ENCODE data around the gene C20orf204.

The C20orf204 gene

DNA sequence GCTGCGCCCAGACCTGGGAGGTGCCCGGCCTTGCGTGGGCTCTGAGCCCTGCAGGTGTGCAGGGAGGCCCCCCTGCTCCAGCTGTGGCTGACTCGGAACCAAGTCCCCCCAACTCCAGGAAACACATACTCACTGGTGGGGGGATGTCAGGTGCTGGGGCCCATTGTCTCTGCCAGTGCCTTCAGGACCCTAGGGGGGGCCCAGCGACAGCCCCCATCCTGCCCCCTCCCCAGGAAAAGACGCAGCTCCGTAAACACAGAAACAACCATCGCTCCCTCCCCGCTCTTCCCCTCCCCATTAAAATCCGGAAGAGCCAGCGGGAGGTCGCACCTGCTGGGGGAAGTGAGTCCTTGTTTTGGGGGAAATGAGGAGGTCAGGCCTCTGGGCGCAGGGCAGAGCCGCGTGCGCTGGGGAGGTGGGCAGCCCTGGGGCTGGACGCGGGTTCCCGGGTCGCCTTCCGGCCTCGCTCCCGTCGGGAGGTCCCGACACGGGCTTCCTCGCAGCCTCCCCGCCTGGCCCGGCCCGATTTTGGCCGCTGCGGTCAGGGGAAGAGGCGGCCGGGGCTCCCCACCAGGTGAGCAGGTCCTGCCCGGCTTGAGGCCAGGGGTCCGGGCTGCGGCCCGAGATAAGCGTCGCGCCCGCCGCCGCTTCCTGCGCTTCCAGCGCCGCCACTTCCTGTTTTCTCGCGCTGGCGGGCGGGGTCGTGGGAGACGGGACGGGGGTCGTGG lies 6.2 kb downstream of the C20orf204 start:
- DNase-seq: no peak

GRCh38 chr20:64043768-64044167 lies 7.8 kb downstream of the C20orf204 start:
- no peak for DNase-seq

GRCh38 chr20:64044484-64045247 lies 8.7 kb downstream of the C20orf204 start:
- no peak for DNase-seq

DNA sequence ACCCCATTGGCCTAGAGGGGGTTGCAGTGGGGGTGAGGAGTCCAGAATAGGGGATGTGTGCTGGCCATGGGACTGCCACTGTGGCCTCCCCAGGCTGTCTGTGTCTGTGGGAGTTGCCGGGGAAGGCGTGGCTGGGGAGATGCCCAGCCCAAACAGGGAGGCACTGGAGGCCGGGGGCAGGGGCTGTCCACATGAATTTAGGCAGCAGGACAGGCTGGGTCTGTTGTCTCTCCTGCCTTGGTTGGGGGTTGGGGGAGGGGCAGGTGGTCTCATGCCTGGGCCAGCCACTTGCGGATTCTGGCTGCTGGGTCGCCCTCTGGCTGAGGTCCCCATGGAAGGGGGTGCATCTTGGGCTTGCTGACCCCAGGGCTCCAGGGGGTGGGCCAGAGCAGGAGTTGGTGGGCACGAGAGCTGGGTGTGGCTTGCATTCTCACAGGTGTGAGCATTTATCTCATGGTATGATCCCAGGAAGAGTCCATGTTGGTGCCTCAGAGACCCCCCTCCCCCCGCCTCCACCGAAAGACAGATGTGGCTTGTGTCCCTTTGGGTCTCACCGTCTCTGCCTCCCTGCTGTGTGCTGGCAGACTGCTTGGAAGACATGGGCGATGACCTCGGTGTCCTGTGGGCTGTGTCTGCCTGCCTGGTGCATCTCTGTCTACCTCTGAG lies 9.5 kb downstream of the C20orf204 start:
- DNase-seq: no peak

DNA sequence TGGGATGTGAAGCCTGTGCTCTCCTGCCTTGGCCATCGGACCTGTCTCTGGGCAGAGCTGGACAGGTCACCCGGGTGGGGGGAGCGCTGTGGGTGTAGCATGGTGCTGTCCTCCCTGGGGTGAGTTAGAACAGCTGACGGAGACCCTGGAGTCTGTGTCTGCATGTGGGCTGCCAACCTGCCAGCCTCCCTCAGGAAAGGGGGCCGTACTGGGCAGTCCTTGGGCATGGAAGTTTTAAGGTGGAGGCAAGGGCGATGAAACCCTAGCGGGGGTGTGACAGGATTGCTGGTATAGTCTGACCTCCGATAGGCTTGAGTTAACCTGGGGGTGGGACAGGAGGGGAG lies 11.0 kb downstream of the C20orf204 start:
- DNase-seq: no peak

DNA sequence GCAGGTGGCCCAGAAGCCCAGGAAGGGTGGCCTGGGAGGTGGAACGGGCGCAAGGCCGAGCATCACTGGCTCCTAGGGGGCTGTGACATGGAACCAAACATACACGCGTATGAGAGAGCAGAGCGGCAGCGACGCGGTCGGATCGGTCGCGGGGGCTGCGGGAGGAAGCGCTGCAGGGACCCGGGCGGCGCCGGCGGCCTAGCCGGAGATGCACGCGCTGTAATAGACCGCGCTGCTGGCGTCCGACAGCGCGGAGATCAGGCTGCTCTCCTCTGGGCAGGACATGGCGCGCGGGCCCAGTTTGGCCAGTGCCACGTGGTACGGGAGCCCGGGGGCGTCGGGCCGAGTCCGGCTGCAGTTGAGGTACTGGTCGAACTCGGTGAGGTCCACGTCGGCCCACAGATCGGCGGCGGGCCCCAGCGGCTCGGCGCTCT lies 12.0 kb downstream of the C20orf204 start:
- no peak for DNase-seq

- no peak for DNase-seq
These were observed 12.5 kb downstream of the C20orf204 start for GRCh38 chr20:64048402-64049044.

DNA sequence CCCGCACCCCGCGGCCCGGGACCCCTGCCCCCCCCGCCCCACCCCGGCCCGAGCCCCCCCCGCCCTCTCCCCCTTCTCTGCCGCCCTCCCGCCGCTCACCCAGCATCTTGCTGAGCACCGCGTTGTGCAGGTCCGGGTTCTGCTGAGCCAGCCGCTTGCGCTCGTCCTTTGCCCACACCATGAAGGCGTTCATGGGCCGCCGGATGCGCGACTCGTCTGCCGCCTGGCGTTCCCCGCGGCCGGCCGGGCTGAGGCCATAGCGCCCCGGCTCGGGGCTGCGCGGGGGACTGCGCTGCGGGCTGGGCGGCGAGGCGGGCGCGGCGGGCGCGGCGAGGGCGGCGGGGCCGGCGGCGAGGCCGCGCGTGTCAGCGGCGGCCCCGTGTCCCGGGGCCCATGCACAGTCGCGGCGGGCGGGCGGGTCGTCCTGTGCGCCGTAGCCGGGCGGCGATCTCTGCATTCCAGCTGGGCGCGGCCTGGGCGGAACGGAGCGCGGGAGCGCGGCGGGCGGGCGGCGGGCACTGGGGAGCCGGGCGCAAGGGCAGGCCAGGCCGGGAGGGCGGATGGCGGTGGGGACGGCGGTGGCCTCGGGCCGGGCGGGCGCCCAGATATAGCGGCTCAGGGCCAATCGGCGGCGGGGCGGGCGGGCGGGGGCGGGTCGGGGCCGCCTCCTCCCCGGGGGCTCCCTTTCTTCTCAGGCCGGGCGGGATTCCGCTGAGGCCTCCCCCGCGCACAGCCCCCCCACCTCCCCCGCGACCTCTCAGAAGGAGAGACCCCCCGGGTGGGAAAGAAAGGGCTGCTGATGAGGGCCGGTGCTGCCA lies 13.3 kb downstream of the C20orf204 start, which contains the start of gene SOX18:
Gene SOX18, minus strand, starts transcription at position 580 of the 818 bp plus-strand sequence. Its CDS starts 123 bp downstream, at position 457.
- DNase-seq: no peak

GRCh38 chr20:64049878-64050260 lies 13.9 kb downstream of the C20orf204 start:
- no peak for DNase-seq

GRCh38 chr20:64050261-64051032 lies 14.5 kb downstream of the C20orf204 start:
- DNase-seq: no peak

- no peak for DNase-seq
These were observed 15.1 kb downstream of the C20orf204 start for GRCh38 chr20:64051033-64051452.

DNA sequence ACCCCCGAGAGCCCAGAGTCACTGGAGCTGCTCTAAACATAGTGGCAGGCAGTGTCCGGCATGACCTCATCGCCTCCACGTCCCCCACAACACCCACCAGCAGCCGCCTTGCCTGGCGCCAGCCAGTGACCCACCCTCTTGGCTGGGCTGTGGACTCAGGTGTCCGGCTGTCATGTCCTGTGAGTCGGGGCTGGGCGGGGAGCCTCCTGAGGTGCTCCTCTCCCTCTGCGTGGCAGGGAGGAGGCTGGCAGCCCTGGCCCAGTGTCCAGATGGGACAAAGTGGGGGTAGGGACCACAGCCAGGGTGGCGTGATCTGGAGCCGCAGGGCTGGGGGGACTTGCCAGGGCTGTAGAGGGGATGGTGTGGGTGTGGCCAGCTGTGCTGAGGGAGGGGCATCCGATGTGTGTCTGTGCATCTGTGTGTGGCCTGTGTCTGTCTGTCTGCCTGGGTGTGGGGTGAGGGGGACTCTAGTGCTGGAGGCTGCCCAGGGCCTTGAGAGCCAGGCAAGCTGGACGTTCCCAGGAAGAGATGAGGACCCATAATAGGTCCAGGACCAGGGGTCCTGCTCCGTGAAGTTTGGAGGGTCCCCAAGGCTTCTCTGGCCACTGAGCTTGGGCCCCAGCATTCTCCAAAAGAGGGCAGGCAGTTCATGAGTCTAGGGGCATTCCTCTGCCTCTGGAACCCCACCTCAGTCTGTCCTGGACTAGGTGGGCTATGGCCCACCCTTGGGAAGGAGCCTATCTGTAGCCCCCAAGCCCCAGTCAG lies 15.8 kb downstream of the C20orf204 start:
- no peak for DNase-seq

DNA sequence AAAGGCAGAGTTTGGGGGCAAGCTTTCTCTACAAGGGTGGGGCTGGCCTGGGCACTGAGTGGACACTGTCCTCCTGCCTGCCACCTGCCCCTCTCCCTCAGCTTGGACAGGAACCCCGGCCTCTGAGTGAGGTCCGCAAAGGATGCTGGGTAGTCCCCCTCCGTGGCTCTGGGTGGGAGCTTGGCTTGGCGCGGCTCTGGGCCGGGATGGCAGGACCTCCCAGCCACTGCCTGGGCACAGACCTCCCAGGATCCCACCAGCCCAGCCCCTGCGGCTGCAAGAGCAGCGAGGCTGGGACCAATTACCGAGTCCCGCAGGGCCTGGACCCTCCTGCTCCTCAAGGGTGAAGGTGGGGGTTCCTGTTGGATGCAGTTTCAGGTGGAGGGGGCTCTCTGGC lies 16.3 kb downstream of the C20orf204 start:
- DNase-seq: no peak

DNA sequence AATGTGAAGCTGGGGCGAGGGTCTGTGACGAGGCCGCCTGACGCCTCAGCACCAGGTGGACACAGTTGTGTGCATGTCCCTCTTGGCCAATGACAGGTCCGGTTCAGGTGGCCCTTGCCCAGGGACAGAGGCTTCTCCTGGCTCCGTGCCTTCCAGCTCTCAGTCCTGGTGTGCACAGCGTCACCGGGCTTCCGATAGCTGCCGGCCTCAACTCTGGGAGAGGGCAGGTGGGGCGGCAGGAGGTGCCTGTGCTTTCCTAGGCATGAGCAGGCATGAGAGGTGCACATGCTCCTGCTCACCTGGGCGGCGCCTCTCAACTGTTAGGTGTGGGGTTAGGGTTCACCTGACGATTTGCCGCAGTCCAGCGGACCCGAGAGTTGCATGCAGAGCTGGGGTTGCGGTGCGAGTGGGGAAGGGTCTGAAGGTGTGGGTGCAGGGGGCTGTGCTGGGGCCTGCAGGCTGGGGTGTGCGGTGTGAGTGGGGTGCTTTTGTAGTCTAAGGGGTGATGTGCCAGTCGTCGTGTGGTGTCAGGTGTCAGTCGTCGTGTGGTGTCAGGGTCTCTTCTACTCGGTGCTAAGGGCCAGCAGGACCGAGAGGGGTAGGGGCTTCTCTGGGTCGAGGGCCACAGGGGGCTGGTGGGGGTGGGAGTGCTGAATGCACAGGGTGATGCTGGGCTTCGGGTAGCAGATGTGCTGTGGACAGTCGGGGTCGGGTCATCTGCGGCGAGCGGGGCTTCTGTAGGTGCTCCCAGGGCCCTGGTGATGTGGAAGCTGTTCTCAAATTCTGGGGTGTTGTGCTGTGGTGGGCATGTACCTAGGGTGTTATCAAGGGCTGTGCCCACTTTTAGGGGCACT lies 17.2 kb downstream of the C20orf204 start:
- no peak for DNase-seq

- DNase-seq: no peak
These were observed 18.1 kb downstream of the C20orf204 start for GRCh38 chr20:64053841-64054661.

GRCh38 chr20:64055396-64055892 lies 19.5 kb downstream of the C20orf204 start:
- no peak for DNase-seq

GRCh38 chr20:64055893-64056638 lies 20.1 kb downstream of the C20orf204 start:
- DNase-seq: no peak

GRCh38 chr20:64056639-64056888 lies 20.6 kb downstream of the C20orf204 start:
- DNase-seq: no peak

All from stimulated activated CD4-positive, alpha-beta T cell treated with anti-CD3 and anti-CD28 coated beads, Interleukin-1b, Interleukin-23, amount 100 ng/mL, for 48 hours (primary cell).